Measurements from ENCODE around the gene ACSS1.
A peak's percentile ranks its signal among the peaks of the same experiment; 100 is the strongest.

Gene ACSS1

DNA sequence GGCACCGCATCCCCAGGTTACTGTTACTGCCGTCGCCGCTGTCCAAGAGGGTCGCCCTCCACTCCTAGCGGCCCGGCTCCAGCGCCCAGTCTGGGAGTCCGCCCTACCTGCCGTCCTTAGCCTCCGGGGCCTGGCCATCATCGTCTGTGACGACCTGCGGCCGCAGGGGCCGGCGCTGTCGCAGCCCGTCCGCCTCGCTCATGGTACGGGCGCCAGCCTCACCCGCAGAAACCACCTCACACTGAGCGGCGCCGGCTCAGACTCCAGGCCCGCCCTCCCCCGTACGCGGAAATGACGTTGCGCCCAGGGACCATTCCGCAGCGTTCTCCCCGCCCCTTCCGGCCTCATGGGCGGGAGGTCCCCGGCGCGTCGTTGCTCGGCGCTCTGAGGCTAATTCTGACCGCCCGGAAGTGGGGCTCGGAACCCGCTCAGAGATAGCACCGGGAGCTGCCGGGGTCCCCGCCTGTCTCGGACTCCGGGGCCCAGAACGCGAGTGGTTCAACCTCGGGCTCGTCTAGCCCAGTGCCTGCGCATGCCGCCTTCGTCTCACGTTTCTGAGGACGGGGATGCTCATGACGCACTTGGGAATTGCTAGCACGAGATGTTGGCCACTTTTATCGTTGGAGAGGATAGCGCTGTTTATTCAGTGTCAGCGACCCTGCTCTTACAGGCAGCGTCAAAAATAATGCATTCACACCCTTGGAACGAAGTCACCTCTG is 65.3 kb downstream of the ACSS1 start, which contains the start of gene APMAP:
Gene APMAP (minus strand): TSS at position 265 of the 719 bp plus-strand sequence. CDS start 63 bp downstream, at position 202.
- peak; percentile 97 for ATAC-seq

DNA sequence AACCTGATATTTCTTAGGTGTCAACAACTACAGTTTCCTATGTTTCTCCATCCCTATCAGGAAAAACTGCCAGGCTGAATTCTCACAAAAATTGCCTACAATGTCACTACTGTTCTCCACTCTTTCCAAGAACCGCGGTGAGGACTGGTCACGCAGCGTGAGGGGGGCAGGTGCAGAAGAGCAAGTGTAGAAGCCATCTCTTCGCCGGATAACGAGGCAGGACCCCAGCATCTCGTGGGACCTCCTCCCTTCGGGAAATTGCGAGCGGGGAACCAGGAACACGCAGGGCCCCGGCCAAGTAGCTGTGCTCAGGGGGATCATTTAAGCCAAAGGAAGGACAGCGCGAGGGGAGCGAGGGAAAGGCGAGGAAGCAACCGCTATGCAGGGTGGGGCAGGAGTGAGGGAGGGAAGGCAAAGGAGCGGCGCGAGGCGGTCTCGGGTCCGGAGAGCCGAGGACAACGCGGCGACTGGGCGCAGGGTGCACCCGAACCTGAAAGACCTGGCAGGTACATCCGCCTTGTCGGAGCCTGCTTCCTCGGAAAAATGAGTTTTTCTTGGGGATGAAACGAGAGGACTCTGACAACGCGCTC is 65.9 kb downstream of the ACSS1 start:
- peak; percentile 30 for DNase-seq
- ATAC-seq: no peak

More for the DNA sequence above, 65.3 kb downstream of the ACSS1 start, which contains the start of gene APMAP:
- peak; percentile 98 for DNase-seq

DNA sequence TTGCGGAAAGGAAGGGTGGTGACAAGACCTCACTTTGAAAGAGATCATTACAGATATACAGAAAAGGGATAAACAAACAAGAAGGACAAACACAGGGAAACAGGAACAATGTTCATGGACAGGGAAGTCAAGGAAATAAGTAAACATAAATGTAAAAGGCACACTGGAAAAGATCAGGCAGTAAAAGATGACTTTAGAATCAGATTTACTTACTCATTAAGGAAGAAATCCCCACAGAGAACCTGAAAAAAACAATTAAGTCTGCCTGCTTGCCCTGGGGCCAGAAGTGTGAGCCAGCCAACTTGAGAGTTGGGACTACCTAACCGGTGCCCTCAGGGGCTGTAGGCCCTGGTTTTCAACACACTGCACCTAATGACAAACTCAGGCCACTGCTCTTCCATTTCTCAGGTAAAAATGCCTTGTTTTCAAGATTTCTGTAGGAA is 67.1 kb downstream of the ACSS1 start:
- ATAC-seq: no peak
- DNase-seq: no peak

GRCh38 chr20:24989162-24989561 is 68.8 kb downstream of the ACSS1 start:
- DNase-seq: no peak
- ATAC-seq: no peak

- DNase-seq (no peak), ATAC-seq (no peak)
These were observed 69.8 kb downstream of the ACSS1 start for GRCh38 chr20:24987873-24988835.

DNA sequence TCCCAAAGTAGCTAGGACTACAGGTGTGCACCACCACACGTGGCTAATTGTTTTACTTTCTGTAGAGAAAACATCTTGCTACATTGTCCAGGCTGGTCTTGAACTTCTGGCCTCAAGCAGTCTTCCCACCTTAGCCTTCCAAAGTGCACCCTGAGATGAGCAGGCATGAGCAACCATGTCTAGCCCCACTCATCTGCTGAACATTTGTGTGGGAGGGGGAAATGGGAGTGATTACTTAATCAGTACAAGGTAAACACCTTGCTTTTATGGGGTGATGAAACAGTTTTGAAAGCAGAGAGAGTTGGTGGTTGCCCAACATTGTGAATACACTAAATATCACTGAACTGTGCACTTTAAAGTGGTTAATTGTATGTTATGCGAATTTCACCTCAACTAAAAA is 70.7 kb downstream of the ACSS1 start:
- DNase-seq (no peak), ATAC-seq (peak; percentile 55)

DNA sequence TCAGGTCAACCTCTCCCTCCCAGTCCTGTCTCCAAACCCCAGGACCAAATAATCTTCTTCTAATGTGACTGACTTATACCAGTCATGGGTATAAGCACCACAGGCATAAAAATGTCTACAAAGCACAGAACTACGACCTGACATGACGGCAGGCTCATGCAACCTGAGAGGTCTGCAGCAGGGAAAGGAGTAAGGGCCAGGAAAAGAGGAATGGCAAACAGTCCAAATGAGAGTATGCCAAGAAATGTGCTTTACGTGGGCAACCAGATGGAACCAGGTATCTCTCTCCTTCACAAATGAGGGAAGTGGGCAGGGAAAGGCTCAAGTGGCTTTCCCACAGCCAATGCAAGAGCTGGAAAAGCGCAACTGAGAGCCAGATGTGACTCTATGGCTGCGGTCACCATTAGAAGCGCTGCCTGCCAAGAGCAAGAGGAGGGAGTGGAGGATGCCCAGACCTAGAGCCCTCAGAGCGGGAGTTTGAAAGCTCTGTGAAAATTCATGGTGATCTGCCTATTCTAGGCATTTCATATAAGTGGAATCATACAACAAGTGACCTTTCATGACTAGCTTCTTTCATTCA is 71.4 kb downstream of the ACSS1 start:
- ATAC-seq (no peak), DNase-seq (no peak)

GRCh38 chr20:24985802-24986201 is 72.1 kb downstream of the ACSS1 start:
- DNase-seq (no peak), ATAC-seq (no peak)

- no peak for DNase-seq
- ATAC-seq: no peak
These were observed 72.8 kb downstream of the ACSS1 start for GRCh38 chr20:24984961-24985640.

GRCh38 chr20:24983896-24984295 is 74.0 kb downstream of the ACSS1 start:
- no peak for ATAC-seq
- DNase-seq: no peak

GRCh38 chr20:24981790-24982189 is 76.1 kb downstream of the ACSS1 start:
- ATAC-seq: no peak

GRCh38 chr20:24981282-24981681 is 76.7 kb downstream of the ACSS1 start:
- ATAC-seq (no peak), DNase-seq (no peak)

More at GRCh38 chr20:24981790-24982189, 76.1 kb downstream of the ACSS1 start:
- DNase-seq: no peak

GRCh38 chr20:24980291-24981053 is 77.5 kb downstream of the ACSS1 start:
- ATAC-seq (no peak), DNase-seq (no peak)

- no peak for ATAC-seq
- DNase-seq: no peak
These were observed 78.6 kb downstream of the ACSS1 start for GRCh38 chr20:24979036-24979960.

DNA sequence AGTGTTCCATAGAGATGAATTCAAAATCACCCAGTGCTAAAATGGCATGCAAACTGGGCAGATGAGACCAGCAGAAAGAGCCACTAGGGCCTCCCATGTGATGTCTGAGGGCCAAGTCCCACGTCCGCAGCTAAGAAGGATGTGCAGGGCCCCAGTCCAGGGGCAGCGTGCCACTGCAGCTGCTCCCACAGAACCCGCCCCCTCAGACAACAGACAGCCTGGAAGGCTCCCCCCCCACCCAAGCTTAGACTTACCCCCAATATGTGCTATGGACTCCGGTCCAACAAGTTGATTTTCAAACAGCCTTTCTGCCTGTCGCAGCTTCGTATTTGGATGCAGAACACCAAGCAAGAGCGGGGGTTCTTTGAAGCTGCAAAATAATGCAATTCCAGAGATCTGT is 79.4 kb downstream of the ACSS1 start:
- no peak for DNase-seq
- no peak for ATAC-seq

GRCh38 chr20:24977797-24978196 is 80.1 kb downstream of the ACSS1 start:
- no peak for DNase-seq
- no peak for ATAC-seq

DNA sequence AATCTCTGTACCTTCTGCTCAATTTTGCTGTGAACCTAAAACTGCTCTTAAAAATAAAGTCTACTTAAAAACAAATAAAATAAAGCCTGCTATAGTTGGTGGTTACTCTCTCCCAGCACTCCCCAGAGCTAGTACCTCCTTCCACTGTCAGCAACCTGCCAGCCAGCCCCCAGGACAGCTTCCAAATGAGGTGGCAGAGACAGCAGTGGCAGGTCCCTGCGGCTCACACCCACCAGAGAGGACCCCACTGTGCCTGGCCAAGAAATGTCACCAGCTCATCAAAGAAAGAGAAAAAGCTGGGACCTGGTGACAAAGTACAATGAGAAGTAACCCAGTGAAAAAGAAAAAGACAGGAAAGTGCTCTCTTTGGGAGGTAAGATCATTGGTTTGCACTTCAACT is 80.6 kb downstream of the ACSS1 start:
- DNase-seq (no peak), ATAC-seq (no peak)

DNA sequence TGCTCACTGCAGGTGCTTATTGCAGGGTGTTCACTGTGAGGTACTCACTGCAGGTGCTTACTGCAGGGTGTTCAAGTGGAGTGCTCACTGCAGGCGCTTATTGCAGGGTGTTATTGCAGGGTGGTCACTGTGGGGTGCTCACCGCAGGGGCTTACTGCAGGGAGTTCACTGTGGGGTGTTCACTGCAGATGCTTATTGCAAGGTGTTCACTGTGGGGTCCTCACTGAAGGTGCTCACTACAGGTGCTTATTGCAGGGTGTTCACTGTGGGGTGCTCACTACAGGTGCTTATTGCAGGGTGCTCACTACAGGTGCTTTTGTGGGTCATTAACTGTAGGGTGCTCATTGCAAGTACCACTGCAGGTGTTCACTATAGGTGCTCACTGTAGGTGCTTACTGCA is 85.6 kb downstream of the ACSS1 start:
- DNase-seq (no peak), ATAC-seq (no peak)

- ATAC-seq (no peak), DNase-seq (no peak)
These were observed 86.4 kb downstream of the ACSS1 start for GRCh38 chr20:24971376-24972101.
